GM18511 (cell line): ENCODE data around the gene PIM2.
"Not testable (repeated sequence)": the region's sequence is repeated elsewhere in the genome, so short reads cannot be mapped to it uniquely, and the experiment has no call there.

Source experiments
- ATAC-seq: cut with Tn5 transposase; IDR thresholded peaks from one replicate; pipeline ENCODE4 v1.9.1; 2021; ENCODE audit warnings: mild to moderate bottlenecking, moderate library complexity; ENCODE audit not compliant: unreplicated experiment

PIM2 gene

DNA sequence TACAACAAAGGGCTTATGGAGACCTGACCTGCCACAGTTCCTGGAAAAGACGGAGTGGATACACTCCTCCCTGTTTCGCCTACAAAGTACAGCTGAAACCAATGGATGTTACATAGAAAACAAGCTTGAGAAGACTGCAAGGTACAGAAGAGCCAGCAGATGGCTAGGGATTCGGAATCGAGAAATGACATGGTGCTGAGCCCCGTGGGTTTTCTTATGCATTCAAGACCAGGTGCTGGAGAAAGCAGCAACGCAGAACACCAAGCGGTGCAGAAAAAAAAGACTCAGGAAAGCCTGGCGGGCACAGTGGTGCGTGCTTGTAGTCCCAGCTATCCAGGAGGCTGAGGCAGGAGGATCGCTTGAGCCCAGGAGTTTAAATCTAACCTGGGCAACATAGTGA is 35.1 kb downstream of the PIM2 start:
- ATAC-seq, result no peak

DNA sequence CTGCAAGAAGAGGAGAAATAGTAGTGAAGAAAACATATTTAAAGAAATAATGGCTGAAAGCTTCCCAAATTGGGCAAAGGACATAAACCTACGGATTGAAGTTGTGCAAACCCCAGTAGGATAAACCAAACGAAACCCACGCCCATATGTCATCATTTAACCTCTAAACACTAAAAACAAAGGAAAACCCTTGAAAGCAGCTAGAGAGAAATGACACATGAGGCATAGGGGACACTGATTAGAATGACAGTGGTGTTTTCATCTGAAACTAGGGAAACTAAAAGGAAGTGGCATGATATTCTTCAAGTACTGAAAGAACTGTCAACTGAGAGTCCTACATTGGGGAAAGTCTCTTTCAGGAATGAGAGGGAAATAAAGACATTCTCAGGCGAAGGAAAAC is 41.9 kb downstream of the PIM2 start:
- ATAC-seq, result not testable (repeated sequence)

DNA sequence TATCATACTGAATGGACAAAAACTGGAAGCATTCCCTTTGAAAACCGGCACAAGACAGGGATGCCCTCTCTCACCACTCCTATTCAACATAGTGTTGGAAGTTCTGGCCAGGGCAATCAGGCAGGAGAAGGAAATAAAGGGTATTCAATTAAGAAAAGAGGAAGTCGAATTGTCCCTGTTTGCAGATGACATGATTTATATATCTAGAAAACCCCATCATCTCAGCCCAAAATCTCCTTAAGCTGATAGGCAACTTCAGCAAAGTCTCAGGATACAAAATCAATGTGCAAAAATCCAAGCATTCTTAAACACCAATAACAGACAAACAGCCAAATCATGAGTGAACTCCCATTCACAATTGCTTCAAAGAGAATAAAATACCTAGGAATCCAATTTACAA is 46.8 kb downstream of the PIM2 start:
- ATAC-seq, result not testable (repeated sequence)

DNA sequence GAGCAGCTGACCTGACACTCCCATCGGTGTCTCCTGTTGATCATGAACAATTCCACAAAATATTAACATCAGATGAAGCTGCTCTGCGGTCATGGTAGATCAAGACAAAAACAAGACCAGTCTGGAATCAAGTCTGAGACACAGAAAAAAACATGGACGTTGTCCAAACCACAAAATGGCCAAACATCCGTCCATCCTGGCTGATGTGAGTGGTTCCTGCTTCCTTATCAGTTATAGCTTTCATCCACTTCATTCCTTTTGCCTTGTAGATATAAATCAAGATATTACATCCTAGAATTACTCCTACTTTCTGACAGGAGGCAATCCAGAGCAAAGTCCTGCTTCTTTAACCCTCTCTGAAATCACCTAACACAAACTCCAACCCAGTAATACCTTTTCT is 54.6 kb downstream of the PIM2 start:
- ATAC-seq, result no peak
